Prostate gland (tissue), 2 donors: Measurements from ENCODE around the gene VSIR. TPM values are rescaled to one million over a fixed set of nuclear protein-coding genes. Genes with fewer than 3 reads are reported as not detected.

ENCODE experiments used
- DNase-seq: peaks from one replicate; pipeline ENCODE4 v3.0.0-alpha.2; 2019; ENCODE audit warnings: low spot score
- H3K27ac ChIP-seq, 2 donors: fragments of 200-600 bp; sonication (generic); 2 replicates each; pipeline ENCODE4 v1.5.1; 2017 to 2019
- H3K27me3 ChIP-seq: fragments of 200-600 bp; sonication (generic); replicated peaks from 2 replicates; pipeline ENCODE4 v1.5.1; 2019; ENCODE audit not compliant: insufficient read depth
- H3K36me3 ChIP-seq, 2 donors: fragments of 200-600 bp; sonication (generic); 1 replicate in 1 of 2; 2 replicates in 1 of 2; pipeline versions ENCODE4 v1.5.1 to v1.8.1; 2017 to 2019
- H3K4me1 ChIP-seq: fragments of 200-600 bp; sonication (generic); replicated peaks from 2 replicates; pipeline ENCODE4 v1.5.1; 2019
- H3K4me3 ChIP-seq, 2 donors: fragments of 200-600 bp; sonication (generic); 2 replicates each; pipeline ENCODE4 v1.5.1; 2017 to 2019
- H3K9me3 ChIP-seq: fragments of 200-600 bp; sonication (generic); 2 replicates; pipeline ENCODE4 v1.5.1; 2017
- CTCF ChIP-seq, 4 experiments: fragments of 200-600 bp in 2 of 4; fragments of 450-650 bp in 2 of 4; sonication (generic) in 2 of 4; IDR thresholded peaks; 1 replicate in 3 of 4; 2 replicates in 1 of 4; pipeline ENCODE4 v1.5.1; 2016 to 2019; ENCODE audit warnings: antibody characterized with exemption in 4 of 4, mild to moderate bottlenecking in 2 of 4, moderate library complexity in 2 of 4
- POLR2A ChIP-seq: fragments of 450-650 bp; IDR thresholded peaks from one replicate; pipeline ENCODE4 v1.6.1; 2016; ENCODE audit warnings: antibody characterized with exemption, mild to moderate bottlenecking
- POLR2AphosphoS5 ChIP-seq: sonication (generic); formaldehyde crosslinking; IDR thresholded peaks from one replicate; pipeline ENCODE4 v1.6.1; 2017; ENCODE audit warnings: antibody characterized with exemption
- WGBS: methylation state at CpG from one replicate; pipeline ENCODE4 v1.1.5; 2018; 5-methylcytosine and 5-hydroxymethylcytosine counted together
- intact Hi-C: fragments of 100-400 bp; cut with DNase I; formaldehyde crosslinking; loops from one replicate; pipeline ENCODE4 v1.14.2; 2022
- total RNA-seq, 2 donors: library from RNA; depleted of rRNA; stranded (reverse); fragments of >200 nt; gene quantifications; one replicate each; pipeline ENCODE4 v1.1.0, GENCODE V29; 2016

The VSIR gene
- total RNA-seq, 2 donors from 2014 or later: 23.1 to 40.2 TPM

GRCh38 chr10:71799112-71799511 is 25.8 kb upstream of the VSIR start:
- Histone ChIP-seq H3K36me3 (no peaks in the 10 kb centered on the region), H3K27ac (no peak overlapping the region), H3K4me1 (no peaks in the 10 kb centered on the region), H3K27me3 (no peaks in the 10 kb centered on the region), H3K4me3 (no peak overlapping the region), H3K9me3 (no peaks in the 10 kb centered on the region)
- intact Hi-C loops: no loop called here
- WGBS: 71% methylated on average over 10 of the region's 10 CpGs
- TF ChIP-seq CTCF (IDR thresholded peaks at IDR 0.05): no peak
- TF ChIP-seq POLR2A: no peak
- no peak for TF ChIP-seq POLR2AphosphoS5
- DNase-seq: no peak

- WGBS: 78% methylated on average over 6 of the region's 6 CpGs
- H3K27ac ChIP-seq: no peak overlapping the region
- H3K27me3 ChIP-seq: no peaks in the 10 kb centered on the region
- no peak overlapping the region for H3K4me3 ChIP-seq
- no peaks in the 10 kb centered on the region for H3K4me1 ChIP-seq
- no peaks in the 10 kb centered on the region for H3K9me3 ChIP-seq
- TF ChIP-seq POLR2A: no peak
- TF ChIP-seq POLR2AphosphoS5: no peak
- no peak for TF ChIP-seq CTCF (IDR thresholded peaks at IDR 0.05)
- no peak for DNase-seq
- intact Hi-C loops: no loop called here
- no peaks in the 10 kb centered on the region for H3K36me3 ChIP-seq
Measured at GRCh38 chr10:71798308-71798624, 24.9 kb upstream of the VSIR start.

GRCh38 chr10:71797533-71798307 is 24.4 kb upstream of the VSIR start:
- H3K9me3 ChIP-seq: no peaks in the 10 kb centered on the region
- WGBS: 74% methylated on average over 10 of the region's 10 CpGs
- no peak for DNase-seq
- no peaks in the 10 kb centered on the region for H3K4me1 ChIP-seq
- no peak overlapping the region for H3K4me3 ChIP-seq
- no peaks in the 10 kb centered on the region for H3K27me3 ChIP-seq
- H3K27ac ChIP-seq: no peak overlapping the region
- no peaks in the 10 kb centered on the region for H3K36me3 ChIP-seq
- TF ChIP-seq POLR2A (no peak), CTCF (IDR thresholded peaks at IDR 0.05) (no peak)
- intact Hi-C loops: no loop called here

GRCh38 chr10:71796749-71797405 is 23.6 kb upstream of the VSIR start:
- Histone ChIP-seq H3K27me3 (no peaks in the 10 kb centered on the region), H3K9me3 (no peaks in the 10 kb centered on the region), H3K4me1 (no peaks in the 10 kb centered on the region), H3K36me3 (no peaks in the 10 kb centered on the region), H3K4me3 (no peak overlapping the region), H3K27ac (no peak overlapping the region)
- no peak for TF ChIP-seq POLR2A
- no peak for TF ChIP-seq CTCF (IDR thresholded peaks at IDR 0.05)
- TF ChIP-seq POLR2AphosphoS5: no peak
- intact Hi-C loops: no loop called here
- WGBS: 89% methylated on average over 7 of the region's 7 CpGs
- DNase-seq: no peak

- no peaks in the 10 kb centered on the region for H3K36me3 ChIP-seq
- WGBS: 40% methylated on average over 2 of the region's 2 CpGs
- H3K9me3 ChIP-seq: no peaks in the 10 kb centered on the region
- no peak for DNase-seq
- no peak overlapping the region for H3K27ac ChIP-seq
- H3K4me3 ChIP-seq: no peak overlapping the region
- TF ChIP-seq CTCF (IDR thresholded peaks at IDR 0.05) (no peak), POLR2AphosphoS5 (no peak)
- no peaks in the 10 kb centered on the region for H3K4me1 ChIP-seq
- H3K27me3 ChIP-seq: no peaks in the 10 kb centered on the region
- intact Hi-C loops: no loop called here
Measured at GRCh38 chr10:71795248-71795647, 21.9 kb upstream of the VSIR start.
